Ureter (tissue), 1 donor: ENCODE measurements around the gene COX10. TPM values are rescaled to one million over a fixed set of nuclear protein-coding genes. Genes with fewer than 3 reads are reported as not detected.
"Not testable (repeated sequence)": the region's sequence is repeated elsewhere in the genome, so short reads cannot be mapped to it uniquely, and the experiment has no call there.

Source experiments
- DNase-seq: peaks from one replicate; pipeline ENCODE4 v3.0.0-alpha.2; 2020; ENCODE audit warnings: low spot score
- total RNA-seq: library from RNA; stranded (reverse); gene quantifications from one replicate; pipeline ENCODE4 v1.2.4, GENCODE V29; 2023
- donor health status: DM: yes; HTN: yes; CAD: no.

The COX10 gene
- 24.9 TPM for total RNA-seq

- DNase-seq, result peak; percentile 89
Observed at GRCh38 chr17:14069251-14070021, at the start of gene COX10. Gene COX10 (plus strand): TSS chr17:14069504. CDS start chr17:14069606, 102 bp downstream.

GRCh38 chr17:14021651-14022294, 47.5 kb upstream of the COX10 start:
- not testable (repeated sequence) for DNase-seq

DNA sequence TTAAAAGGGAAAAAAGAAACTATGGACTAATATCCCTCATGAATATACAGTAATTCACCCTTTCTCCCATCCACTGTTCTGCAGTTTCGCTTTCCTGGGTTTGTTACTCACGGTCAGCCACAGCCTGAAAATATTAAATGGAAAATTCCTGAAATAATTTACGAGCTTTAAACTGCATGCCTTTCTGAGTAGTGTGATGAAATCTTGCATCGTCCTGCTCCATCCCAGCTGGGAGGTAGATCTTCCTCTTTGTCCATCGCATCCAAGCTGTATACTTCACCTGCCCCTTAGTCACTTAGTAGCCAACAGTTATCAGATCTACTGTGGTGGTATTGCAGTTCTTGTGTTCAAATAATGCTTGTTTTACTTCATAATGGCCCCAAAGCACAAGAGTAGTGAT, 39.5 kb upstream of the COX10 start:
- not testable (repeated sequence) for DNase-seq

GRCh38 chr17:14032234-14032633, 37.1 kb upstream of the COX10 start:
- DNase-seq, result no peak

DNA sequence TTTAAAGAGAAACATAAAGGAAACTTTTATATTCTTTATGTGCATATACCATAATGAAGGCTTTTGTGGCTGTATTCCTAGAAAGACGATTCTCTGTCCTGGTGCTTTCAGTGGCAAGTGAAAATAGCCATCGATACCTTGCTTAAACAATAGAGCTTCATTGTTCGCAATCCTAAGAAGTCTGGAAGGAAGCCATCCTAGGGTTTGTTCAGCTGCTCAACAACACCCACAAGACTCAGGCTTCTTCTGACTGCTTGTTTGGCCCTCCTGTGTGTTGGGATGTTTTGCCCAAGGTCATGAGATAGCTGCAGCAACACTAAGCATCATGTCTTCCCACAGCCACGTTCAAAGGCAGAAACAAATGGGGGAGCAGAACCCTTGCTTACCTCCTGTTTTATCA, 36.1 kb upstream of the COX10 start:
- no peak for DNase-seq

- DNase-seq, result no peak
Observed at GRCh38 chr17:14037453-14037852, 31.9 kb upstream of the COX10 start.

DNA sequence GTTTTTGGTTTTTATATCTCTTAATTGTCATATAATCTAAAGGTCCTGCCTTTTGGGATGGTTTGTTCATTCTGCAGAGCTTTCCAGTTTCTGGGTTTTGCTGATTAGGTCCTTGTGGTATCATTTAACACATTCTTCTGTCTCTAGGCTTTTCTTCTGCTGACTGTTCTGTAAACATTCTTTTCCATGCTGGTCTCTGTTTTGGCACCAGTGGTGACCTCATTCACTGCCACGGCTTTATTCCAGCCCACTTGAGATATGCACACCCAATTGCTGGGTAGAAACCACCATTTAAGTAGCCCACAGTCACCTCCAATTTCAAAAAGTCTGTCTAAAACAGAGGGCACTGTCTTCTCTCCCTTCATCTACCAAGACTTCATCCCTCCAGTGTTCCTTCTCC, 31.1 kb upstream of the COX10 start:
- no peak for DNase-seq

- no peak for DNase-seq
Observed at GRCh38 chr17:14042411-14042810, 26.9 kb upstream of the COX10 start.

- DNase-seq, result no peak
Observed at GRCh38 chr17:14044702-14045101, 24.6 kb upstream of the COX10 start.

GRCh38 chr17:14046978-14047377, 22.3 kb upstream of the COX10 start:
- no peak for DNase-seq

- DNase-seq, result no peak
Observed at GRCh38 chr17:14047591-14047990, 21.7 kb upstream of the COX10 start.

GRCh38 chr17:14048169-14048568, 21.1 kb upstream of the COX10 start:
- no peak for DNase-seq

GRCh38 chr17:14050616-14051015, 18.7 kb upstream of the COX10 start:
- DNase-seq, result no peak

DNA sequence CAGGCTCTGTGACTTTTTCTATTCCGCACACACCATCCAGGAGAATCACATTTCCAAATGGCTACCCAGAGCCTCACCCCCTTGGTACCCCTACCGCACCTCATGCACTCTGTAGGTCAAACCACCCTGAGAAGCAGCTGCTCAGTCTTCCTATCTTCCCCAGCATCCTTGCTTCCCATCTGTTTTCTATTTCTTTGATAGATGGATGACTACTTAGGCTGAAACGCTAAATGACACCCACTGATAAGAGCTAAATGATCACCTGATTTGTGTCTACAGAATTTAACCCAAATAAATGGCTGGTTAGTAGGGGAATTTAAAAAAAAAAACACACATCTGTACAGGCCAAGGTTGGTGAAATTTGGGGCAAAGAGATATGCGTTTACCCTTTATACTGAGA, 17.6 kb upstream of the COX10 start:
- DNase-seq, result no peak

DNA sequence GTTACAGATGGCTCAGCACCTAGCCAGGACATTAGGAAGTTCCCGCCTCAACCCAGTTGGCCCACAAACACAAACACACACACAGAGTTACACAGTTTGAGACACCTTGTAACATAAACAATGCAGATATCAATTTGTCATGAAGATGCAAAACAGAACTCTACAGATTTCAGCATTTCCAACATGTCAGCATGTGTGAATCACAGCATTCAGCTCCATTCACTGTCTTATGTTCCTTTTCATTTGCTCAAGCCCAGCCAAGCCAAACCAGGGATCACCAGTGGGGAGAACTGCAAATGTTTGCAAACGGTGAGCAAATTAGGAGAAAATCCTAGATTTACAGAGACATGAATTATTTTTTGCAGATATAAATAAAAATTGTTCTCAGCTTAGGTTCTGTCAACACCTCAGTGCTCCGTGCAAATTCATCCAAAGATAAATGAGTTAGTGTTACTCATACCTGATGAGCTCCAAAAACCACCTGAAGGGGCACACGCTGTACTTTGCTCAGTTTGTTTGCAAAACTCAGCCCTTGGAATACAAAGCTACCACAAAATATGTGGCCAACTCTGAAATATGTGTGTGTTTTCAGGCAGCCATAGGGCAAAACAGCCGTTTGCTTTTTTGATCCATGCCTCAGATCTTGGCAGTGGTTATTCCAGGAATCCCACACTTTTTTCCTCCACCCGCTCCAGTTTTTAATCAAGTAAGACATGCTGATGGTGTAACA, 16.3 kb upstream of the COX10 start:
- DNase-seq, result no peak

- no peak for DNase-seq
Observed at GRCh38 chr17:14057591-14057990, 11.7 kb upstream of the COX10 start.

DNA sequence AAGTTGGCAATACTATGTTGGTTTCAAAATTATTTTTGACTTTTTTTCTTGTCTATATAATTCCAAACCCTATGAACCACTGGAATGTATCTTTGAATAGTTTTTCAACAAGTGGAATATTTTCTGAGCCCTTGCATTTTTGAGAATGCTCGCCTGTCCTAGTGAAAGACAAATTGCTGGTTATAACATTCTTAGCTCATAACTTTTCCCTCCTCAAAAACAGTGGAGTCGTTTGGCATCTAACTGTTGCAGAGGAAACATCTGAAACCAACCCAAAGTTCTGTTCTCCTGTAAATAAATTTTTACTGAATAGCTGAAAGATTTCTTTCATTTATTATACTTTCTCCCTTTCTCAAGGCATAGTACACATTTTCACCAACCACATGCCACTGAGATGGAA, 11.3 kb upstream of the COX10 start:
- no peak for DNase-seq

DNA sequence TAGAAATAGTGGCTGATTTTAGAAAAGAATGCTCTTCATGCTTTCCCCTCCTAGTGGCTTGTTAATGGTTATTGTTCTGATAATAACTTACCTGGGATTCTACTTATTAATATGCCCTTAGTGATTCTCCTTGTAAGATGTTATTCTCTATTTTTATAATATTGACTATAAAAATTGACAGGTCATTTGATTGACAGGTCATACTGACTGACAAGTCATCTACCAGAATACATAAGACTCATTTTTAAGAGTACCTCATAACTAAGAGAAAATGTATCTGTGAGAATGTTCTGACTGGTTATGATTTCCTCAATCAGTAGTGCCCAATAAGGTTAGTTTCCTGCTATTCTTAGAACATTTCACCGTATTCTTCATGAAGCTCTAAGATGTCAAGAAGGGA, 8.6 kb upstream of the COX10 start:
- no peak for DNase-seq

GRCh38 chr17:14061666-14062560, 7.4 kb upstream of the COX10 start:
- no peak for DNase-seq

GRCh38 chr17:14067347-14067746, 2.0 kb upstream of the COX10 start:
- no peak for DNase-seq

GRCh38 chr17:14068542-14069250, 608 bp upstream of the COX10 start:
- DNase-seq, result no peak
